ENCODE measurements around the gene CXCL12.

The CXCL12 gene

DNA sequence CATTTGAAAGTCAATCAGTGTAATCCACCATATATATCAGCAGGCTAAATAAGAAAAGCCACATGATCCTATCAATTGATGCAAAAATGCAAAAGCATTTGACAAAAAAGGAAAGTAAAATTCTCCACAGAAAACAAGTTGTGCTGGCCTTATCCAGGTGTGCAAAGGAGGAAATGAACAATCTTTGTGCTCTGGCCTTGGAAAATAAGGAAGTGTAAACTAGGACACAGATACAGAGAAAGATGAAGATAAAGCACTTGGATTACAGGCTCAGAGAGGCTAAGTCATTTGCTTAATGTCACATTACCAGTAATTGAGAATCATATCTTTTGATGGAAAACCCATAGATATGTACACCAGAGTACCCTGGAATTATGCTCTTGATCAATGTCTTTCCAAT lies 54.5 kb downstream of the CXCL12 start:
- Histone ChIP-seq H3K27me3 (no peaks in the 10 kb centered on the region), H3K36me3 (no peaks in the 10 kb centered on the region), H3K27ac (no peak overlapping the region), H3K4me3 (ENCODE audit: low read depth in 1 of 2, low read length in 1 of 2) (no peak overlapping the region), H3K4me1 (ENCODE audit: control insufficient read depth in 1 of 2, insufficient read depth in 1 of 2, low read depth in 1 of 2, low read length in 1 of 2) (no peaks in the 10 kb centered on the region), H3K9me3 (no peaks in the 10 kb centered on the region)
- TF ChIP-seq, protein P1, sequence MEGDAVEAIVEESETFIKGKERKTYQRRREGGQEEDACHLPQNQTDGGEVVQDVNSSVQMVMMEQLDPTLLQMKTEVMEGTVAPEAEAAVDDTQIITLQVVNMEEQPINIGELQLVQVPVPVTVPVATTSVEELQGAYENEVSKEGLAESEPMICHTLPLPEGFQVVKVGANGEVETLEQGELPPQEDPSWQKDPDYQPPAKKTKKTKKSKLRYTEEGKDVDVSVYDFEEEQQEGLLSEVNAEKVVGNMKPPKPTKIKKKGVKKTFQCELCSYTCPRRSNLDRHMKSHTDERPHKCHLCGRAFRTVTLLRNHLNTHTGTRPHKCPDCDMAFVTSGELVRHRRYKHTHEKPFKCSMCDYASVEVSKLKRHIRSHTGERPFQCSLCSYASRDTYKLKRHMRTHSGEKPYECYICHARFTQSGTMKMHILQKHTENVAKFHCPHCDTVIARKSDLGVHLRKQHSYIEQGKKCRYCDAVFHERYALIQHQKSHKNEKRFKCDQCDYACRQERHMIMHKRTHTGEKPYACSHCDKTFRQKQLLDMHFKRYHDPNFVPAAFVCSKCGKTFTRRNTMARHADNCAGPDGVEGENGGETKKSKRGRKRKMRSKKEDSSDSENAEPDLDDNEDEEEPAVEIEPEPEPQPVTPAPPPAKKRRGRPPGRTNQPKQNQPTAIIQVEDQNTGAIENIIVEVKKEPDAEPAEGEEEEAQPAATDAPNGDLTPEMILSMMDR (IDR thresholded peaks at IDR 0.05) = no peak

DNA sequence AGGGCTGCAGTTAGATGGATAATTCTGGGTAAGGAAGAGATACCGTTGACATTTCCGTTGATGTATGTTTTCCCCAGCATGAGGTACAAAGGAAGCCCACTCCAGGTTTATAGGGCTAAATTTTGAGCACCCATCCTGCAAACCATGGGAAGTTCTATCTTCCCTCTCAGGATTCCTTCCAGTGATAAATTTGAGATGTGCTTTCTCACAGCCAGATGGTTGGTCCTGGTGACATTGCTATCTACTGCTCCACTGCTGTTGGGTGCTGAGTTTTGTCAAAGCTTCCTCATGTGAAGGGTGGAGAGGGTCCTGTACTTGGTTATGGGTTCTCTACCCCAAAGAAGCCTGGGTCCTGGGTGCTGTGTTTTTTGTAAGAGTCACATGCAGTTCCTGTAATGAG lies 57.4 kb downstream of the CXCL12 start:
- Histone ChIP-seq H3K27ac (no peak overlapping the region), H3K4me3 (ENCODE audit: low read depth in 1 of 2, low read length in 1 of 2) (no peak overlapping the region), H3K36me3 (no peaks in the 10 kb centered on the region), H3K9me3 (no peaks in the 10 kb centered on the region), H3K27me3 (no peaks in the 10 kb centered on the region), H3K4me1 (ENCODE audit: control insufficient read depth in 1 of 2, insufficient read depth in 1 of 2, low read depth in 1 of 2, low read length in 1 of 2) (no peaks in the 10 kb centered on the region)
- TF ChIP-seq, protein P1 (IDR thresholded peaks at IDR 0.05) = no peak
